GM19455 (cell line): Measurements from ENCODE around the gene GRXCR2.
"Not testable (repeated sequence)": the region's sequence is repeated elsewhere in the genome, so short reads cannot be mapped to it uniquely, and the experiment has no call there.

Experiments
- ATAC-seq: cut with Tn5 transposase; IDR thresholded peaks from one replicate; pipeline ENCODE4 v1.9.1; 2021; ENCODE audit not compliant: unreplicated experiment

GRXCR2 gene

GRCh38 chr5:145887976-145888574, 15.3 kb upstream of the GRXCR2 start:
- ATAC-seq: no peak

- ATAC-seq: no peak
Measured at GRCh38 chr5:145887217-145887616, 14.4 kb upstream of the GRXCR2 start.

GRCh38 chr5:145874765-145875164, 2.0 kb upstream of the GRXCR2 start:
- ATAC-seq: no peak

- no peak for ATAC-seq
Measured at GRCh38 chr5:145872486-145872885, 328 bp downstream of the GRXCR2 start.

GRCh38 chr5:145869753-145870152, 3.1 kb downstream of the GRXCR2 start:
- ATAC-seq: no peak

- ATAC-seq: no peak
Measured at GRCh38 chr5:145867806-145868205, 5.0 kb downstream of the GRXCR2 start.

GRCh38 chr5:145864432-145864831, 8.4 kb downstream of the GRXCR2 start:
- ATAC-seq: not testable (repeated sequence)

- no peak for ATAC-seq
Measured at GRCh38 chr5:145863003-145863402, 9.8 kb downstream of the GRXCR2 start.

GRCh38 chr5:145859897-145860296, 12.9 kb downstream of the GRXCR2 start:
- no peak for ATAC-seq

GRCh38 chr5:145859453-145859852, 13.4 kb downstream of the GRXCR2 start:
- ATAC-seq: no peak

- no peak for ATAC-seq
Measured at GRCh38 chr5:145858959-145859358, 13.9 kb downstream of the GRXCR2 start.

- no peak for ATAC-seq
Measured at GRCh38 chr5:145856285-145856818, 16.5 kb downstream of the GRXCR2 start.

GRCh38 chr5:145855763-145856267, 17.0 kb downstream of the GRXCR2 start:
- no peak for ATAC-seq

- no peak for ATAC-seq
Measured at GRCh38 chr5:145854651-145855258, 18.1 kb downstream of the GRXCR2 start.

- no peak for ATAC-seq
Measured at GRCh38 chr5:145853781-145854376, 18.9 kb downstream of the GRXCR2 start.

GRCh38 chr5:145852990-145853389, 19.8 kb downstream of the GRXCR2 start:
- no peak for ATAC-seq

- no peak for ATAC-seq
Measured at GRCh38 chr5:145848854-145849253, 24.0 kb downstream of the GRXCR2 start.

- ATAC-seq: no peak
Measured at GRCh38 chr5:145847499-145848497, 25.0 kb downstream of the GRXCR2 start.

- ATAC-seq: no peak
Measured at GRCh38 chr5:145846081-145846480, 26.7 kb downstream of the GRXCR2 start.

- ATAC-seq: no peak
Measured at GRCh38 chr5:145841299-145841698, 31.5 kb downstream of the GRXCR2 start.
